COR-L47 (cell line): ENCODE measurements around the gene MRGPRG.

ENCODE experiments used
- DNase-seq: peaks from one replicate; lab custom pipeline; 2025; lab: John Stamatoyannopoulos, UW

Gene MRGPRG

GRCh38 chr11:3195251-3196160 is 23.1 kb downstream of the MRGPRG start:
- no peak for DNase-seq

GRCh38 chr11:3194016-3194816 is 24.4 kb downstream of the MRGPRG start:
- DNase-seq = no peak

- DNase-seq = no peak
These were observed 25.1 kb downstream of the MRGPRG start for GRCh38 chr11:3193373-3194015.

DNA sequence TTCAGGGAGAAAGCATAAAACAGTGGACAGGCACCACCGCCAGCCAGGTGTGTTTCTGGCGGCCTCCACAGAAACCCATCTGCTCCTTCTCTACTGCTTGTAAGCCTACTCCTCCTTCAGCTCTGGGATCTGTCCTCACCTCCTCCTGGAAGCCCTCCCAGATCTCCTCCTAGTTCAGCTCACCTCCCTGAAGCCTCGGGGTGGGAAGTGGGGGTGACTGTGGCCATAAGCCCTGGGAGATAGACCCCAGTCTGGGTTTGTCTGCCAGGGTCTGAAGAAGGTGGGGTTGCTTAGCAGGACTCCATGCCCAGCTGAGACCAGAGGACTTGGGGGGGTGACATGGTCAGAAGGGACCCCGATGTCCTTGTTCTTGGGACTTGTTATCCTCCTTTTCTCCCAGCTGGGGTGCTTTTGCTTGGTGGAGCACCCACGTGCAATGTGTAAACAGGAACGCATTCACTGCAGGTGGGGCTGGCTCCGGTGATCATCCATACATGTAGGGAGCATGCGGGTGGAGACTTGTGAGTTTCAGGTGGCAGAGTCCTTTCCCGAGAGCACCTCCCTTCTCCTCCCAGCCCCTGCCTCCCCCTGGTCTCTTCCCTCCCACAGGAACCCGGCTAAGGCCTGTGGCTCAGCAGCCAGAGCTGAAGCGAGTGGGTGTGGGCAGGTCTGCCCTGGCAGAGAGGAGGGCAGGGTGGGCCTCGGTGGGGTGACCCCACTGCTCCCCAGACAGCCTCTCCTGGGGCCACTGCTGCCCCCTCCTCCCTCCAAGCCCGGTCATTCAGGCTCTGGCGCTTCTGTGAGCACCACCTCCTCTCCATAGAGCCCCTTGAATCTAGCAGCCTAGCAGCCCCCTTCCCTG is 25.9 kb downstream of the MRGPRG start:
- DNase-seq = no peak

GRCh38 chr11:3191586-3192324 is 26.9 kb downstream of the MRGPRG start:
- DNase-seq = no peak

DNA sequence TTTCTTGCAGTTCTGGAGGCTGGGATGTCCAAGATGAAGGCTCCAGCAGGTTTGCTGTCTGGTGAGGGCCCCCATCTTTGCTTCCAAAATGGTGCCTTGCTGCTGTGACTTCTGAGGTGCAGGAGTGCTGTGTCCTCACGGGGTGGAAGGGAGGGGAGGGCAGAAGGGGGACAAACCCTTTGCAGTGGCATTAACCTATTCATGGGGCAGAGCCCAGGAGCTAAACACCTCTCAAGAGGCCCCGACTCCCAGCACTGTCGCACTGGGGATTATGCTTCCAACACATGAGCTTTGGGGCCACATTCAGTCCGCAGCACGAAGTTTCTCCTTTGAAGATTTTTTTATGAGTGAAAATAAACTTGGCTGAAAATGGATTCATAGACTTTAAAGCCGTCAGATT is 28.0 kb downstream of the MRGPRG start:
- DNase-seq = no peak

GRCh38 chr11:3189886-3190583 is 28.6 kb downstream of the MRGPRG start:
- no peak for DNase-seq

- DNase-seq = no peak
These were observed 29.3 kb downstream of the MRGPRG start for GRCh38 chr11:3189196-3189843.

- no peak for DNase-seq
These were observed 30.0 kb downstream of the MRGPRG start for GRCh38 chr11:3188496-3189195.

GRCh38 chr11:3186166-3186953 is 32.3 kb downstream of the MRGPRG start:
- no peak for DNase-seq

DNA sequence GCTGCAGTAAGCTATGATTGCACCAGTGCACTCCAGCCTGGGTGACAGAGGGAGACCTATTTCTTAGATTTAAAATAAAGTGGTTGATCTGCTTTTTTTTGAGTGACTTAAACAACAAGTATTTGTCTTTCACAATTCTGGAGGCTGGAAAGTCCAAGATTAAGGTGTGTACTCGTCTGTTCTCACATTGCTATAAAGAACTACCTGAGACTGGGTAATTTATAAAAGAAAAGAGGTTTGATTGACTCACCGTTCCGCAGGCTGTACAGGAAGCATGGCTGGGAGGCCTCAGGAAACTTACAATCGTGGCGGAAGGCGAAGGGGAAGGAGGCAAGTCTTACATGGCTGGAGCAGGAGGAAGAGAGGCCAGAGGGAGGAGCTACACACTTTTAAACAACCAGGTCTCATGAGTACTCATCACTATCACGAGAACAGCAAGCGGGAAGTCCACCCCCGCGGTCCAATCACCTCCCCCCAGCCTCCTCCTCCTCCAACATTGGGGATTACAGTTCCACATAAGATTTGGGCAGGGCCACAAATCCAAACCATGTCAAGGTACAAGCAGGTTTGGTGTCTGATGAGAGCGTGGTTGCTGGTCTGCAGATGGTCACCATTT is 33.8 kb downstream of the MRGPRG start:
- no peak for DNase-seq

GRCh38 chr11:3183523-3183922 is 35.1 kb downstream of the MRGPRG start:
- DNase-seq = no peak

GRCh38 chr11:3182462-3182852 is 36.2 kb downstream of the MRGPRG start:
- DNase-seq = no peak

GRCh38 chr11:3181725-3182461 is 36.7 kb downstream of the MRGPRG start:
- DNase-seq = no peak

DNA sequence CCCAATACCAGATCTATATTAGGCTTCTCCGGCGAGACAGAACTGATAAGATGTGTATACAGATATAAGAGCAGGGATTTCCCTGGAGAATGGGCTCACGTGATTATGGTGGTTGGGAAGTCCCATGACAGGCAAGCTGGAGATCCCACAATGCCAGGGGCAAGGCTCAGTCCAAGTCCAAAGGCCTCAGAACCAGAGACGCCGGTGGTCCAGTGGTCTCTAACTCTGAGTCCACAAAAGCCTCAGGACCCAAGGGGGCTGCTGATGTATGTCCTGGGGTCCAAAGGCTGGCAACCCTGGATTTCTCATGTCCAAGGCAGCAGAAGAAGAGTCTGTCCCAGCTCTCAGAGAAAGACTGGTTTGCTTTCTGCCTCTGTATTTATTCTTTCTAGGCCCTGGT is 37.7 kb downstream of the MRGPRG start:
- DNase-seq = no peak

- DNase-seq = no peak
These were observed 40.3 kb downstream of the MRGPRG start for GRCh38 chr11:3178349-3178748.

GRCh38 chr11:3177931-3178330 is 40.7 kb downstream of the MRGPRG start:
- no peak for DNase-seq
